ENCODE measurements around the gene COMMD4. TPM values are rescaled to one million over a fixed set of nuclear protein-coding genes. Genes with fewer than 3 reads are reported as not detected.

COMMD4 gene
- total and polyA plus RNA-seq, 12 donors: 29.0 to 74.3 (median 39.4) TPM

- Histone ChIP-seq H3K9me3 (no peaks in the 10 kb centered on the region), H3K4me1 (peaks cover 5 to 24% (median 21%) of the 10 kb centered on the region in 9 donors), H3K36me3 (peaks cover 0 to 77% (median 63%) of the 10 kb centered on the region in 9 donors), H3K4me3 (no peak overlapping the region), H3K27ac (no peak overlapping the region), H3K27me3 (no peaks in the 10 kb centered on the region)
- intact Hi-C loops (cut with DNase I): loop anchor here in 6 of 10 donors (5.0 to 10.0 kb wide), 6 partner anchors 87 to 437 kb away; partner anchors contain the start of genes SIN3A (in 3 of the 6), SNUPN (in 2 of the 6) and IMP3 (in 1 of the 6)
- 90 to 92% methylated on average over 6 of the region's 6 CpGs for WGBS, 2 donors
- ATAC-seq (no peak), DNase-seq (no peak)
- TF ChIP-seq CTCF (IDR thresholded peaks at IDR 0.05): no peak
Observed at GRCh38 chr15:75364881-75365280, 29.0 kb downstream of the COMMD4 start.

GRCh38 chr15:75366163-75366562 lies 30.3 kb downstream of the COMMD4 start:
- no peaks in the 10 kb centered on the region for H3K9me3 ChIP-seq
- no peak overlapping the region for H3K4me3 ChIP-seq
- intact Hi-C loops (cut with DNase I): loop anchor here in 6 of 10 donors (5.0 to 10.0 kb wide), 6 partner anchors 86 to 436 kb away; partner anchors contain the start of genes SIN3A (in 3 of the 6), SNUPN (in 2 of the 6) and IMP3 (in 1 of the 6)
- TF ChIP-seq CTCF (IDR thresholded peaks at IDR 0.05): no peak
- DNase-seq (no peak), ATAC-seq (no peak)
- 97% methylated on average over 3 of the region's 3 CpGs for WGBS, 2 donors
- no peak overlapping the region for H3K27ac ChIP-seq
- H3K4me1 ChIP-seq: peaks cover 5 to 25% (median 22%) of the 10 kb centered on the region in 9 donors
- H3K36me3 ChIP-seq: peaks cover 0 to 77% (median 55%) of the 10 kb centered on the region in 9 donors
- no peaks in the 10 kb centered on the region for H3K27me3 ChIP-seq

- no peak for TF ChIP-seq CTCF (IDR thresholded peaks at IDR 0.05)
- ATAC-seq (no peak), DNase-seq (no peak)
- Histone ChIP-seq H3K27ac (peak overlapping the region in 3 of 10 donors; percentile 96 to 100 (median 99)), H3K27me3 (no peaks in the 10 kb centered on the region), H3K9me3 (no peaks in the 10 kb centered on the region), H3K4me3 (peak overlapping the region in 4 of 10 donors; percentile 88 to 100 (median 97)), H3K36me3 (peaks cover 0 to 77% (median 55%) of the 10 kb centered on the region in 9 donors), H3K4me1 (peaks cover 5 to 25% (median 22%) of the 10 kb centered on the region in 9 donors)
- intact Hi-C loops (cut with DNase I): loop anchor here in 6 of 10 donors (5.0 to 10.0 kb wide), 6 partner anchors 85 to 435 kb away; partner anchors contain the start of genes SIN3A (in 3 of the 6), SNUPN (in 2 of the 6) and IMP3 (in 1 of the 6)
Observed at GRCh38 chr15:75367006-75367405, 31.1 kb downstream of the COMMD4 start.

- intact Hi-C loops (cut with DNase I): loop anchor here in 6 of 10 donors (5.0 to 10.0 kb wide), 6 partner anchors 85 to 435 kb away; partner anchors contain the start of genes SIN3A (in 3 of the 6), SNUPN (in 2 of the 6) and IMP3 (in 1 of the 6)
- Histone ChIP-seq H3K27ac (peak overlapping the region in 9 of 10 donors; percentile 86 to 100 (median 99)), H3K4me3 (peak overlapping the region; percentile 80 to 100 (median 91)), H3K27me3 (no peaks in the 10 kb centered on the region), H3K36me3 (peaks cover 0 to 77% (median 52%) of the 10 kb centered on the region in 9 donors), H3K4me1 (peaks cover 5 to 25% (median 22%) of the 10 kb centered on the region in 9 donors), H3K9me3 (no peaks in the 10 kb centered on the region)
- peak in 1 of 8 donors; percentile 1 for ATAC-seq
- 37 to 39% methylated on average over 7 of the region's 7 CpGs for whole genome bisulfite sequencing, 2 donors
- DNase-seq: no peak
- TF ChIP-seq CTCF (IDR thresholded peaks at IDR 0.05): no peak
Observed at GRCh38 chr15:75367406-75367912, 31.6 kb downstream of the COMMD4 start.

Measured in heart right ventricle (tissue), 16 donors.